ENCODE measurements around the gene IVD.

DNA sequence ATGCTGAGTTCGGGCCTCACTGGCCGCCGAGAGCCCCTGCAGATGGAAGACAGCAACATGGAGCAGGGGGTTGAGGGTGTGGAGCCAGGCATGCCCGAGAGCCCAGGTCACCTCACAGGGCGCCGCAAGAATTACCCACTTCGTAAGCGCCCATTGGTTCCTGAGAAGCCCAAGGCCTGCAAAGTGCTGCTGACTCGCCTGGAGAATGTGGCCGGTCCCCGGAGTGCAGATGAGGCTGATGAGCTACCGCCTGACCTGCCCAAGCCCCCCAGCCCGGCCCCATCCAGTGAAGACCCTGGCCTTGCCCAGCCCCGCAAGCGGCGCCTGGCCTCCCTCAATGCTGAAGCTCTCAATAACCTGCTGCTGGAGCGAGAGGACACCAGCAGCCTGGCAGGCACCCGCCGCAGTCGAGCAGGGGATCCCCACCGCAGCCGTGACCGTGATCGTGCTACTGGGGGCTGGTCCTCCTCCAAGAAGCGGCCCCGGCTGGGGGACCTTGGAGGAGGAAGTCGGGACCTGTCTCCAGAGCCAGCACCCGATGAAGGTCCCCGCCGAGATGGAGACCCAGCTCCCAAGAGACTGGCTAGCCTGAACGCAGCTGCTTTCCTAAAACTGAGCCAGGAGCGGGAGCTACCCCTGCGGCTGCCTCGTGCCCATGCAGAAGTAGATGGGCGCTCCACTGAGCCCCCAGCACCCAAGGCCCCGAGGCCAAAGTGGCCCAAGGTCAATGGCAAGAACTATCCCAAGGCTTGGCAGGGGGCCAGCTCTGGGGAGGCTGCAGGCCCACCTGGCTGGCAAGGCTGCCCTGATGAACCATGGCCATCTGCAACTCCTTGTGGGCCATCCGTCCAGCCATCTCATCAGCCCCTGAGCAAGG, 53.1 kb downstream of the IVD start:
- TF ChIP-seq CTCF (IDR thresholded peaks at IDR 0.05) (no peak), EZH2phosphoT487 (IDR thresholded peaks at IDR 0.05; ENCODE audit: borderline replicate concordance, low read depth) (no peak)
- TF ChIP-seq, protein P1, sequence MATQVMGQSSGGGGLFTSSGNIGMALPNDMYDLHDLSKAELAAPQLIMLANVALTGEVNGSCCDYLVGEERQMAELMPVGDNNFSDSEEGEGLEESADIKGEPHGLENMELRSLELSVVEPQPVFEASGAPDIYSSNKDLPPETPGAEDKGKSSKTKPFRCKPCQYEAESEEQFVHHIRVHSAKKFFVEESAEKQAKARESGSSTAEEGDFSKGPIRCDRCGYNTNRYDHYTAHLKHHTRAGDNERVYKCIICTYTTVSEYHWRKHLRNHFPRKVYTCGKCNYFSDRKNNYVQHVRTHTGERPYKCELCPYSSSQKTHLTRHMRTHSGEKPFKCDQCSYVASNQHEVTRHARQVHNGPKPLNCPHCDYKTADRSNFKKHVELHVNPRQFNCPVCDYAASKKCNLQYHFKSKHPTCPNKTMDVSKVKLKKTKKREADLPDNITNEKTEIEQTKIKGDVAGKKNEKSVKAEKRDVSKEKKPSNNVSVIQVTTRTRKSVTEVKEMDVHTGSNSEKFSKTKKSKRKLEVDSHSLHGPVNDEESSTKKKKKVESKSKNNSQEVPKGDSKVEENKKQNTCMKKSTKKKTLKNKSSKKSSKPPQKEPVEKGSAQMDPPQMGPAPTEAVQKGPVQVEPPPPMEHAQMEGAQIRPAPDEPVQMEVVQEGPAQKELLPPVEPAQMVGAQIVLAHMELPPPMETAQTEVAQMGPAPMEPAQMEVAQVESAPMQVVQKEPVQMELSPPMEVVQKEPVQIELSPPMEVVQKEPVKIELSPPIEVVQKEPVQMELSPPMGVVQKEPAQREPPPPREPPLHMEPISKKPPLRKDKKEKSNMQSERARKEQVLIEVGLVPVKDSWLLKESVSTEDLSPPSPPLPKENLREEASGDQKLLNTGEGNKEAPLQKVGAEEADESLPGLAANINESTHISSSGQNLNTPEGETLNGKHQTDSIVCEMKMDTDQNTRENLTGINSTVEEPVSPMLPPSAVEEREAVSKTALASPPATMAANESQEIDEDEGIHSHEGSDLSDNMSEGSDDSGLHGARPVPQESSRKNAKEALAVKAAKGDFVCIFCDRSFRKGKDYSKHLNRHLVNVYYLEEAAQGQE (IDR thresholded peaks at IDR 0.05; ENCODE audit: low read depth, low read length): no peak

All from SK-N-SH (cell line).